HG02610 (cell line): ENCODE data around the gene APOC1.
"Not testable (repeated sequence)": the region's sequence is repeated elsewhere in the genome, so short reads cannot be mapped to it uniquely, and the experiment has no call there.

Experiments
- ATAC-seq: cut with Tn5 transposase; IDR thresholded peaks from one replicate; pipeline ENCODE4 v1.9.1; 2021; ENCODE audit warnings: mild to moderate bottlenecking, moderate library complexity; ENCODE audit not compliant: unreplicated experiment

Gene APOC1

GRCh38 chr19:44914433-44915206 is at the start of gene APOC1:
APOC1 (plus strand) TSS chr19:44914608; CDS start chr19:44914892, 284 bp downstream.
- ATAC-seq, result peak; percentile 90

- ATAC-seq, result no peak
Measured at GRCh38 chr19:44865196-44865767, 49.1 kb upstream of the APOC1 start.

- ATAC-seq, result no peak
Measured at GRCh38 chr19:44866664-44867063, 47.7 kb upstream of the APOC1 start.

DNA sequence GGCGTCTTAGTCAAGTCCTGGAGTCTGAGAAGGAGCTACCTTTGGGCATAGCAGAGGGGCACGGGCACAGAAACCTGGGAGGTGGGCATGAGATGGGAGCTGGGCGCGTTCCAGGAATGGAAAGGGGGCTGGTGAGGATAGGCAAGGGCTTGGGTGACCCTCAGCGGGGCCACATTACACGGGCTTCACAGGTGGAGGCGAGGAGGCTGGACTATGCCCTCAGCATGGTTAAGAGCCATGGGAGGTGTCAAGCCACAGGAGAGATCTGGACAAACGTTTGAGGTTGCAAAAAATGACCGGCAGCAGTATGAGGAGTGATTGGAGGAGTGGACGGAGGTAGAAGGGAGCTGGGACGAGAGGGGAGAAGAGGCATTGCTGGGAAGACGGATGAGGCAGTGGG is 46.8 kb upstream of the APOC1 start:
- no peak for ATAC-seq

DNA sequence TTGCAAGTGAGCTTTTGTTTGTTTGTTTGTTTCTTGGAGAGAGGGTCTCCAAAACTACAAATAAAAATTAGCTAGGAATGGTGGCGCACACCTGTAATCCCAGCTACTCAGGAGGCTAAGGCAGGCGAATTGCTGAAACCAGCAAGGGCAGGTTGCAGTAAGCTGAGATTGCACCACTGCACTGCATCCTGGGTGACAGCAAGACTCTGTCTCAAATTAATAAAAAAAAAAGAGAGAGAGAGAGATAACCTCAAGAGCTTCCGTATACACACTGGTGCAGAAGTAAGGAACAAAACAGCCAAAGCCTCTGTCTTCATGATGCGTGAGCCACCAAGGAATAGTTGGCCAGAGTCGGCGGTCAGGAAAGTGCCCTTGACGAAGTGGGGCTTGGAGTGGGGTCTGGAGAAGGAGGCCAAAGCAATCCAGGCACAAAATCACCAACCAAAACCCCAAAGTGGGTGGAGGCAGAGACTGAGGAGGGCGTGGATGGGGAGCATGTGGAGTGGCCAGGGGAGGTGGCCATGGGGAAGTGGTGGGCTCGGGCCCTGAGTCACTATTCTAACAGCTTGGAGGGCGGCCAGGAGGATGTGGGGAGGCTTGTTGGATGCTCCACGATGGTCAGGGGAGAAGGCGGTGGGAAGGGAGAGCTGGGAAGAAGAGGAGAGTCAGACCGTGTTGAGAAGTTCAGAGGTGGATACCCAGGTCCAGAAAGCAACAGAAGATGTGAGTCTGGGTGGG is 44.5 kb upstream of the APOC1 start:
- ATAC-seq, result no peak

- ATAC-seq, result no peak
Measured at GRCh38 chr19:44871809-44872208, 42.6 kb upstream of the APOC1 start.

- no peak for ATAC-seq
Measured at GRCh38 chr19:44872661-44873060, 41.7 kb upstream of the APOC1 start.

DNA sequence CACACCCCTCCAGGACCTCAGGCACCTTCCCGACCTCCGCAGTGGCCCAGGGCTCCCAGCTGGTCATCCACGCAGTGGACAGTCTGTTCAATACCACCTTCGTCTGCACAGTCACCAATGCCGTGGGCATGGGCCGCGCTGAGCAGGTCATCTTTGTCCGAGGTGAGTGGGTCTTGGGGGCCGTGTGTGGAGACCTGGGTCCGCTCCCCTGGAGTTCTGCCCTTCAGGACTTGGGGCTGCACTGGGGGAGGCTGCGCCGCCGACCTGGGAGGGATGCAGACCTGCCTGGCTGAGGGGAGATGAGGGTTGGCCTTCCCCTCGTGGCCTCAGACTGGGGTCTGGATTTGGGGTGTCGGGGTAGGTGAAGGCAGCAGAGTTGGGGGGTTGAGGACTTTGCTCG is 40.1 kb upstream of the APOC1 start:
- no peak for ATAC-seq

- no peak for ATAC-seq
Measured at GRCh38 chr19:44875666-44876451, 38.5 kb upstream of the APOC1 start.

GRCh38 chr19:44876930-44877535 is 37.4 kb upstream of the APOC1 start:
- no peak for ATAC-seq

GRCh38 chr19:44878120-44878865 is 36.1 kb upstream of the APOC1 start:
- no peak for ATAC-seq

GRCh38 chr19:44879309-44880065 is 34.9 kb upstream of the APOC1 start:
- ATAC-seq, result no peak

DNA sequence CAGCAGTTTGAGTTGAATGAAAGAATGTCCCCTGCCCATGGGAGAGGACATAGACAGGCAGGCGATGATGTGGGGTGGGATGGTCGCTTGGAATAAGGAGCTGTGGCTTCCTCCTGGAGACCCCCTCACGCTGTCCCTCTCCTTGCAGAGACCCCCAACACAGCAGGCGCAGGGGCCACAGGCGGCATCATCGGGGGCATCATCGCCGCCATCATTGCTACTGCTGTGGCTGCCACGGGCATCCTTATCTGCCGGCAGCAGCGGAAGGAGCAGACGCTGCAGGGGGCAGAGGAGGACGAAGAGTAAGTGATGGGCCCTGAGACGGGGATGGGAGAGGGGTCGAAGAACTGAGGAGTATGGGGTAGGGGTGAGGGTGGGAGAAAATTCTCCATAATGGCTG is 32.3 kb upstream of the APOC1 start:
- ATAC-seq, result no peak

DNA sequence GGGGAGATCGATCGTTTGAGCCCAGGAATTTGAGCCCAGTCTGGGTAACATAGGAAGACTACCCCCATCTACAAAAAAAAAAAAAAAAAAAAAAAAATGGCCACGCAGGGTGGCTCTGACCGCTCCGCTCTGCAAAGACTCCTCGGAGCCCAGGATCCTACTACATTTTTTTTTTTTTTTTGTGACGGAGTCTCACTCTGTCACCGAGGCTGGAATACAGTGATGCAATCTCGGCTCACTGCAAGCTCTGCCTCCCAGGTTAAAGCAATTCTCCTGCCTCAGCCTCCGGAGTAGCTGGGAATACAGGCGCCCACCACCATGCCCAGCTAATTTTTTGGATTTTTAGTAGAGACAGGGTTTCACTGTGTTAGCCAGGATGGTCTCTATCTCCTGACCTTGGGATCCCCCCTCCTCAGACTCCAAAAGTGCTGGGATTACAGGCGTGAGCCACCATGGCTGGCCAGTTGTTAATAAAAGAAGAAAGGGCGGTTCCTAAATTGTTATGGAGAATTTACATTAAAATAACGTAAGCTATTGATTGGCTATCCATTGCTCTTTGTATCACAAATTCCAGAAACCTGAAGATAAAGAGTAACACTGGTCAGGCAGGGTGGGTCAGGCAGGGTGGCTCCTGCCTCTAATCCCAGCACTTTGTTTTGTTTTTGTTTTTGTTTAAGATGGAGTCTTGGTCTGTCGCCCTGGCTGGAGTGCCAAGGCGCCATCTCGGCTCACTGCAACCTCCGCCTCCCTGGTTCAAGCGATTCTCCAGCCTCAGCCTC is 31.6 kb upstream of the APOC1 start:
- not testable (repeated sequence) for ATAC-seq

DNA sequence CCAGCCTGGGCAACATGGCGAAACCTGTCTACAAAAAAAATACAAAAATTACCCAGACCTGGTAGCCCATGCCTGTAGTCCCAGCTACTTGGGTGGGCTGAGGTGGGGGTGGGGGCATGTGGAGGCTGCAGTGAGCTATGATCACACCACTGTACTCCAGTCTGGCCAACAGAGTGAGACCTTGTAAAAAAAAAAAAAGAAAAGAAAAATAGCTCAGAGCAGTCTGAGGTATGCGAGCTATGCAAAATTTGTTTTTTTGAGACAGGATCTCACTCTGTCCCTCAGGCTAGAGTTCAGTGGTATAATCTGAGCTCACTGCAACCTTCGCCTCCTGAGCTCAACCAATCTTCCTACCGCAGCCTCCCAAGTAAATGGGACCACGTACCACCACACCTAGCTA is 30.5 kb upstream of the APOC1 start:
- ATAC-seq, result no peak

GRCh38 chr19:44884566-44884965 is 29.8 kb upstream of the APOC1 start:
- ATAC-seq, result no peak

DNA sequence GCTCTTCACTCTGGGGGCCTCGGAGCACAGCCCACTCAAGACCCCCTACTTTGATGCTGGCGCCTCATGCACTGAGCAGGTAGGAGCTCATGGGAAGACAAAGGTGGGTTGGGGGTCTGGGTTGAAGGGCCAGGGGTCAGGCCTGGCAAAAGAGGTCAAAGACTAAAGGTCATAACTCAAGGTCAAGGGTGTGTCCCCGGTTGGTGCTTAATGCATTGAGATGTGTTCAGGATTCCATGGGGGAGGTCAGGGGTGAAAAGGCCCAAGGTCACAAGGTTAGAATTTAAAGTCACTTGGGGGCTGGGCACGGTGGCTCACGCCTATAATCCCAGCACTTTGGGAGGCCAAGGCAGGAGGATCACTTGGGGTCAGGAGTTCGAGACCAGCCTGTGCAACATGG is 28.3 kb upstream of the APOC1 start:
- ATAC-seq, result no peak

GRCh38 chr19:44887648-44888047 is 26.8 kb upstream of the APOC1 start:
- no peak for ATAC-seq

- not testable (repeated sequence) for ATAC-seq
Measured at GRCh38 chr19:44888335-44888734, 26.1 kb upstream of the APOC1 start.
